Erythroblast (primary cell): ENCODE data around the gene DUT.
"Not testable (repeated sequence)": the region's sequence is repeated elsewhere in the genome, so short reads cannot be mapped to it uniquely, and the experiment has no call there.

Experiments used
- DNase-seq, 2 experiments: peaks; one replicate each; lab custom pipeline; 2025; lab: John Stamatoyannopoulos, UW
- GATA1 ChIP-seq: IDR thresholded peaks from 2 replicates; pipeline ENCODE4 v1.6.1; 2011; ENCODE audit warnings: low read depth, mild to moderate bottlenecking, control low read depth, low read length, moderate library complexity
- POLR2A ChIP-seq: IDR thresholded peaks from 2 replicates; pipeline ENCODE4 v1.6.1; 2011; ENCODE audit warnings: mild to moderate bottlenecking, low read length

DUT gene

GRCh38 chr15:48309740-48310139, 21.5 kb upstream of the DUT start:
- DNase-seq: no peak
- TF ChIP-seq POLR2A (no peak), GATA1 (no peak)

GRCh38 chr15:48313216-48313615, 18.0 kb upstream of the DUT start:
- DNase-seq: no peak

GRCh38 chr15:48315041-48315440, 16.2 kb upstream of the DUT start:
- DNase-seq: no peak
- TF ChIP-seq POLR2A: no peak
- no peak for TF ChIP-seq GATA1

More at GRCh38 chr15:48313216-48313615, 18.0 kb upstream of the DUT start:
- no peak for TF ChIP-seq POLR2A
- no peak for TF ChIP-seq GATA1

GRCh38 chr15:48317221-48317620, 14.0 kb upstream of the DUT start:
- TF ChIP-seq GATA1 (no peak), POLR2A (no peak)
- DNase-seq: no peak

GRCh38 chr15:48318131-48318530, 13.1 kb upstream of the DUT start:
- DNase-seq: no peak
- no peak for TF ChIP-seq POLR2A
- no peak for TF ChIP-seq GATA1

- TF ChIP-seq GATA1 (no peak), POLR2A (no peak)
- no peak for DNase-seq
Measured at GRCh38 chr15:48323294-48323693, 7.9 kb upstream of the DUT start.

- TF ChIP-seq GATA1 (no peak), POLR2A (no peak)
- no peak for DNase-seq
Measured at GRCh38 chr15:48324949-48325348, 6.3 kb upstream of the DUT start.

GRCh38 chr15:48325400-48325799, 5.8 kb upstream of the DUT start:
- DNase-seq: no peak
- no peak for TF ChIP-seq POLR2A
- TF ChIP-seq GATA1: no peak

GRCh38 chr15:48326180-48326579, 5.0 kb upstream of the DUT start:
- DNase-seq: not testable (repeated sequence)

- no peak for TF ChIP-seq GATA1
- TF ChIP-seq POLR2A: no peak
- peak; percentile 37 to 46 for DNase-seq
Measured at GRCh38 chr15:48330105-48330785, 984 bp upstream of the DUT start.

GRCh38 chr15:48331796-48332641, 790 bp downstream of the DUT start:
- TF ChIP-seq POLR2A (no peak), GATA1 (no peak)
- peak; percentile 88 to 90 for DNase-seq

- DNase-seq: peak; percentile 32 to 59
- TF ChIP-seq GATA1: no peak
- TF ChIP-seq POLR2A: no peak
Measured at GRCh38 chr15:48332642-48333034, 1.4 kb downstream of the DUT start.

- peak; percentile 24 to 28 for DNase-seq
- TF ChIP-seq POLR2A: no peak
Measured at GRCh38 chr15:48333540-48333939, 2.3 kb downstream of the DUT start.

GRCh38 chr15:48334260-48334659, 3.0 kb downstream of the DUT start:
- peak; percentile 13 to 33 for DNase-seq
- TF ChIP-seq POLR2A (no peak), GATA1 (no peak)
